Measurements from ENCODE around the gene MATN3.

Gene MATN3

DNA sequence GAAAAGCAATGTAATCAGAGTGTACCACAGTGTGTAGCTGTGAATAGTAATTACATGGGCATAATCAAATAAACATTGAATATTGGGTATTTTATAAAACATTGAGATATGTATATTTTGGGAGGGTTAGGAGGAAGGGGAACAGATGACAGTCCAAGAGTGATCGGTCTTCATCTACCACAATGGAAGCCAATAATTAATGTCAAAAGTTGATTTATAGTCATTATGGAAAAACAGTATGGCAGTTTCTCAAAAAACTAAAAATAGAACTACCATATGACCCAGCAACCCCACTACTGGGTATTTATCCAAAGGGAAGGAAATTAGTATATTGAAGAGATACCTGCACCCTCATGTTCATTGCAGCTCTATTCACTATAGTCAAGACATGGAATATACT is 44.8 kb upstream of the MATN3 start:
- Histone ChIP-seq H3K4me1 (ENCODE audit: low read length) (peaks cover 6% of the 10 kb centered on the region; the same call in 1 of the 2 replicates), H3K9ac (ENCODE audit: low read length) (no peak overlapping the region), H3K9me3 (ENCODE audit: insufficient read depth, low read length) (no peaks in the 10 kb centered on the region), H3K4me2 (ENCODE audit: low read length) (no peak overlapping the region), H3K27ac (ENCODE audit: low read length) (no peak overlapping the region), H3K79me2 (ENCODE audit: low read length) (no peaks in the 10 kb centered on the region), H2AFZ (ENCODE audit: low read depth, low read length) (no peak overlapping the region), H4K20me1 (ENCODE audit: insufficient read depth, low read length) (no peaks in the 10 kb centered on the region), H3K36me3 (replicated peaks; ENCODE audit: low read depth, low read length) (no peaks in the 10 kb centered on the region), H3K27me3 (ENCODE audit: low read depth, low read length) (peaks cover 16% of the 10 kb centered on the region), H3K4me3 (ENCODE audit: low read length) (no peak overlapping the region)
- TF ChIP-seq EZH2phosphoT487 (IDR thresholded peaks at IDR 0.05; ENCODE audit: low read depth) = no peak
- TF ChIP-seq, protein P1, sequence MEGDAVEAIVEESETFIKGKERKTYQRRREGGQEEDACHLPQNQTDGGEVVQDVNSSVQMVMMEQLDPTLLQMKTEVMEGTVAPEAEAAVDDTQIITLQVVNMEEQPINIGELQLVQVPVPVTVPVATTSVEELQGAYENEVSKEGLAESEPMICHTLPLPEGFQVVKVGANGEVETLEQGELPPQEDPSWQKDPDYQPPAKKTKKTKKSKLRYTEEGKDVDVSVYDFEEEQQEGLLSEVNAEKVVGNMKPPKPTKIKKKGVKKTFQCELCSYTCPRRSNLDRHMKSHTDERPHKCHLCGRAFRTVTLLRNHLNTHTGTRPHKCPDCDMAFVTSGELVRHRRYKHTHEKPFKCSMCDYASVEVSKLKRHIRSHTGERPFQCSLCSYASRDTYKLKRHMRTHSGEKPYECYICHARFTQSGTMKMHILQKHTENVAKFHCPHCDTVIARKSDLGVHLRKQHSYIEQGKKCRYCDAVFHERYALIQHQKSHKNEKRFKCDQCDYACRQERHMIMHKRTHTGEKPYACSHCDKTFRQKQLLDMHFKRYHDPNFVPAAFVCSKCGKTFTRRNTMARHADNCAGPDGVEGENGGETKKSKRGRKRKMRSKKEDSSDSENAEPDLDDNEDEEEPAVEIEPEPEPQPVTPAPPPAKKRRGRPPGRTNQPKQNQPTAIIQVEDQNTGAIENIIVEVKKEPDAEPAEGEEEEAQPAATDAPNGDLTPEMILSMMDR (IDR thresholded peaks at IDR 0.05; ENCODE audit: low read depth, low read length) = no peak

DNA sequence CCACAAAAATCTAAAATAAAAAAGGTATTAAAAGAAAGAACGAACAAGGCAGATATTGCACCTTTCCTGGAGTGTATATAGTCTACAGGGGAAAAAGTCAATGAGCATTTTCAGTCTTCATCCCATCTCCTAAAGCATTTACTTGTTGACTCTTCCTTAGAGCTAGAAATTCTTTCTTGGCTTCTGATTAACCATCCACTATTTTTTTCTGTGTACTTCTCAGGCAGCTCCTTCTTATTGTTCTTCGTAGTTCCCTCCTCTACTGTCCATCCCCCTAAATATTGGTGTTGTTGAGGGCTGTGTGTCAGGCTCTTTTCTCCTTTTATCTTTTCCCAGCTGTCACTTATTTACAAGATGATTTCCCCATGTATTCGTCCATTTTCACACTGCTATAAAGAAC is 42.5 kb upstream of the MATN3 start:
- peaks cover 15% of the 10 kb centered on the region for H3K79me2 ChIP-seq (ENCODE audit: low read length)

DNA sequence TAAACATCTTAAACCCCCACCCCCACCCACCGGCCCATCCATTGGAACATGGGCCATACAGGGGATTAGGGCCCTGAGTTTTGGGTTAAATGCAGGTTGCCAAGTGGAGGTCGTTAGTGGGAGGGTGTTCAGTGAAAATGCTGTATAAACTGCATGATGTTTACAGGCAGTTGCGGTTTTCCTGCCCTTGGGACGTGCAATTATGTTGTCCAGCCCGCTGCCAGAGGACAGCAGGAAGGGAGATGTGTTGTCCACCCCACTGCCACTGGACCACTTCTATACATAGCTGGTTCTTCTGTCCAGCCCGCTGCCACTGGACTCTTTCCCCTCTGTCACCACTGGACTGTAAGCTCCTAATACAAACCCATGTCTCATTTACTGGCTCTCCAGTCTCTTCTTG is 41.7 kb upstream of the MATN3 start:
- H4K20me1 ChIP-seq (ENCODE audit: insufficient read depth, low read length) = peaks cover 5% of the 10 kb centered on the region; the same call in 1 of the 2 replicates
- peaks cover 11% of the 10 kb centered on the region for H3K4me1 ChIP-seq (ENCODE audit: low read length)
- H3K9ac ChIP-seq (ENCODE audit: low read length) = no peak overlapping the region
- no peaks in the 10 kb centered on the region for H3K36me3 ChIP-seq (replicated peaks; ENCODE audit: low read depth, low read length)
- H3K4me3 ChIP-seq (ENCODE audit: low read length) = no peak overlapping the region
- H3K4me2 ChIP-seq (ENCODE audit: low read length) = no peak overlapping the region
- peaks cover 23% of the 10 kb centered on the region for H3K79me2 ChIP-seq (ENCODE audit: low read length)
- peaks cover 9% of the 10 kb centered on the region for H3K27me3 ChIP-seq (ENCODE audit: low read depth, low read length)
- H2AFZ ChIP-seq (ENCODE audit: low read depth, low read length) = no peak overlapping the region
- no peak for TF ChIP-seq EZH2phosphoT487 (IDR thresholded peaks at IDR 0.05; ENCODE audit: low read depth)
- TF ChIP-seq, protein P1 (IDR thresholded peaks at IDR 0.05; ENCODE audit: low read depth, low read length) = no peak
- H3K27ac ChIP-seq (ENCODE audit: low read length) = no peak overlapping the region
- no peaks in the 10 kb centered on the region for H3K9me3 ChIP-seq (ENCODE audit: insufficient read depth, low read length)

More for the DNA sequence above, 42.5 kb upstream of the MATN3 start:
- no peak overlapping the region for H2AFZ ChIP-seq (ENCODE audit: low read depth, low read length)
- no peaks in the 10 kb centered on the region for H3K9me3 ChIP-seq (ENCODE audit: insufficient read depth, low read length)
- H4K20me1 ChIP-seq (ENCODE audit: insufficient read depth, low read length) = no peaks in the 10 kb centered on the region; the same call in 1 of the 2 replicates
- no peak overlapping the region for H3K4me3 ChIP-seq (ENCODE audit: low read length)
- H3K4me2 ChIP-seq (ENCODE audit: low read length) = no peak overlapping the region
- H3K27me3 ChIP-seq (ENCODE audit: low read depth, low read length) = peaks cover 9% of the 10 kb centered on the region
- peaks cover 6% of the 10 kb centered on the region; the same call in 1 of the 2 replicates for H3K4me1 ChIP-seq (ENCODE audit: low read length)
- H3K36me3 ChIP-seq (replicated peaks; ENCODE audit: low read depth, low read length) = no peaks in the 10 kb centered on the region
- H3K27ac ChIP-seq (ENCODE audit: low read length) = no peak overlapping the region
- TF ChIP-seq, protein P1 (IDR thresholded peaks at IDR 0.05; ENCODE audit: low read depth, low read length) = no peak
- TF ChIP-seq EZH2phosphoT487 (IDR thresholded peaks at IDR 0.05; ENCODE audit: low read depth) = no peak
- H3K9ac ChIP-seq (ENCODE audit: low read length) = no peak overlapping the region

DNA sequence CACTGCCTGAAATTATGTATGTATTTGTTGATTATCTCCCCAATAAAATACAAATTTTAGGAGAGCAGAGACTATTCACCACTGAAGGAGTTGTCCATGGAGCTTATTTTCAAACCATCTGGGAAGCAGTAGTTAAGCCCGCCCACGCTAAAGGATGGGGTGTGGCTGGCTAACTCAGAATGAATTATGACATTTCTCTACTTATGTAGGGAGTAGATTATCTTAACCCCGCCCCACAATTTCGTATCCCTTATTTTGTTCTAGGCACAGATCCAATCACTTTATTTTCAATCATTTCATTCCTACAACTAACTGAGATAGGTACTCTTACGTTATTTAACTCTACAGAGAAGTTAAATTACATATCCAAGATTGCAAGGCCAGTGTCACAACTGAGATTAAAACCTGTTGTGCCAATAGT is 40.4 kb upstream of the MATN3 start:
- Histone ChIP-seq H3K27me3 (ENCODE audit: low read depth, low read length) (peaks cover 9% of the 10 kb centered on the region), H2AFZ (ENCODE audit: low read depth, low read length) (peak overlapping the region; percentile 95), H3K9me3 (ENCODE audit: insufficient read depth, low read length) (no peaks in the 10 kb centered on the region), H3K79me2 (ENCODE audit: low read length) (peaks cover 35% of the 10 kb centered on the region), H3K9ac (ENCODE audit: low read length) (peak overlapping the region; percentile 84), H4K20me1 (ENCODE audit: insufficient read depth, low read length) (peaks cover 17% of the 10 kb centered on the region), H3K4me3 (ENCODE audit: low read length) (peak overlapping the region; percentile 95), H3K4me2 (ENCODE audit: low read length) (peak overlapping the region; percentile 79), H3K27ac (ENCODE audit: low read length) (no peak overlapping the region), H3K4me1 (ENCODE audit: low read length) (peaks cover 18% of the 10 kb centered on the region), H3K36me3 (replicated peaks; ENCODE audit: low read depth, low read length) (no peaks in the 10 kb centered on the region)
- TF ChIP-seq EZH2phosphoT487 (IDR thresholded peaks at IDR 0.05; ENCODE audit: low read depth) = no peak
- TF ChIP-seq, protein P1 (IDR thresholded peaks at IDR 0.05; ENCODE audit: low read depth, low read length) = no peak

Data from OCI-LY3 (cell line).